ENCODE measurements around the gene RASSF10.

RASSF10 gene

GRCh38 chr11:12995188-12995587 lies 13.9 kb upstream of the RASSF10 start:
- DNase-seq = peak; percentile 11

- no peak for DNase-seq
Measured at GRCh38 chr11:12995823-12996222, 13.3 kb upstream of the RASSF10 start.

- DNase-seq = no peak
Measured at GRCh38 chr11:12997168-12997567, 11.9 kb upstream of the RASSF10 start.

DNA sequence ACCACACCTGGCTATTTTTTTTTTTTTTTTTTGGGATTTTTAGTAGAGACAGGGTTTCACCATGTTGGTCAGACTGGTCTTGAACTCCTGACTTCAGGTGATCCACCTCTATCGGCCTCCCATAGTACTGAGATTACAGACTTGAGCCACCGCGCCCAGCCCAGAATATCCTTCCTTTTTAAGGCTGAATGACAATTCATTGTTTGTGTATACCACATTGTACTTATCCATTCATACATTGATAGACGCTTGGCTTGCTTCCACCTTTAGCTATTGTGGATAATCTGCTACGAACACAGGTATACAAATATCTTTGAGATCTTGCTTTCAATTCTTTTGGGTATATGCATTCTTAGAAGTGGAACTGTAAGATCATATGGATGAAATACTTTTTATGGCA lies 10.8 kb upstream of the RASSF10 start:
- DNase-seq = no peak

DNA sequence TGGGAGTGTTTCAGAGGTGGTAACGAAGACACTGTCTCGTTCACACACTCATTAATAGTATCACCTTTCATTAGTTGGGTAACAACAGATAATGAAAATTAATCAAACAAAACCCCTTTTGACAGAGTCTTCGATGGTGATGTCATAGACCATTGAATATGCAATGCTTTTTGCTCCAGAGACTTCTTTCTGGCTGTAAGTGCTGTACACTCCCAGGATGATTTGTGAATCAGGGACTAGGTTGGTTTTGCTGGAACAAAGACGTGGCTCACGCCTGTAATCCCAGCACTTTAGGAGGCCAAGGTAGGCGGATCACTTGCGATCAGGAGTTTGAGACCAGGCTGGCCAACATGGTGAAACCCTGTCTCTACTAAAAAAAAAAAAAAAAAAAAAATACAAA lies 9.5 kb upstream of the RASSF10 start:
- no peak for DNase-seq

DNA sequence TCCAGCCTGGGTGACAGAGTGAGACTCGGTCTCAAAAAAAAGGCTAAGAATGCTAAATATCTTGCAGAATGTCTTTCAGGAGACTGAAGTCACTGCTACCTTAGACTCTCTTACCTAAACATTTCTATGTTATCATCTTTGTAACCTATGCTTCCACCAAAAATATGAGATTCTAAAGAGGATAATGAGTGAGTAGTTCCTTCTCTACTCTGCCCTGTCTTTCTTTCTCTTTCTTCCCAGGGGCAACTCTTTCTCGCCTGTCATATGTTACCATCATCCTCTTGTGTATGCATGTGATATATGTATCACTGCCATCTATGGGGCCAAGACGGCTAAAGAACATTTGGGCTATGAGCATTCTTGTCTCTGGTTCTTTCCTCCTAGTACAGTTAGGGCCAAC lies 9.0 kb upstream of the RASSF10 start:
- DNase-seq = no peak

GRCh38 chr11:13000721-13001120 lies 8.4 kb upstream of the RASSF10 start:
- no peak for DNase-seq

- DNase-seq = peak; percentile 18
Measured at GRCh38 chr11:13003736-13004493, 5.2 kb upstream of the RASSF10 start.

GRCh38 chr11:13007182-13008060 lies 1.7 kb upstream of the RASSF10 start:
- no peak for DNase-seq

DNA sequence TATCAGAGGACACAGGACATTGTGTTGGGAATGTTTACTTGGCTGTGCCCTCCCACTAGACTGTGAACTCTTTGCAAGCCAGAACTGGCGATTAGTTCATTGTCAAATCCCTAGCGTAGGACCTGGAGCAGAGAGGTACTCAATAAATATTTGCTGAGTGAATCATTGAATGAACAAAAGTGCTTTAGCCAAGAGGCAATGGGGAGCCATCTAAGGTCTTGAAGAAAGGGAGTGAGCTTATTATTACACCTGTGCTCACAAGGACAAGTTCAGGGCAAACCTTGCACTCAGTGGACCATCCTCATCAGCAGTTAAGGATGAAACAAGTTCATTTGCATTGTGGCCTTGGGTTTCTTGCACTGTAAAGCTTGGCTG lies 1.1 kb upstream of the RASSF10 start:
- DNase-seq = no peak

DNA sequence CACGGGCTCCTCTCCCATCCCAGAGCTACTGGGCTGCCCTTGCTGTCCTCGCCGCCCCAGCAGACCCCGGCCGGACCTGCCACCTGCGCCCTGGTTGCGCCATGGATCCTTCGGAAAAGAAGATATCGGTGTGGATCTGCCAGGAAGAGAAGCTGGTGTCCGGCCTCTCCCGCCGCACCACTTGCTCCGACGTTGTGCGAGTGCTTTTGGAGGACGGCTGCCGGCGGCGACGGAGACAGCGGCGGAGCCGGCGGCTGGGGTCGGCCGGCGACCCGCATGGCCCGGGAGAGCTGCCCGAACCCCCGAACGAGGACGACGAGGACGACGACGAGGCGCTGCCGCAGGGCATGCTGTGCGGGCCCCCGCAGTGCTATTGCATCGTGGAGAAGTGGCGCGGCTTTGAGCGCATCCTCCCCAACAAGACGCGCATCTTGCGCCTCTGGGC lies 382 bp downstream of the RASSF10 start:
- DNase-seq = no peak

DNA sequence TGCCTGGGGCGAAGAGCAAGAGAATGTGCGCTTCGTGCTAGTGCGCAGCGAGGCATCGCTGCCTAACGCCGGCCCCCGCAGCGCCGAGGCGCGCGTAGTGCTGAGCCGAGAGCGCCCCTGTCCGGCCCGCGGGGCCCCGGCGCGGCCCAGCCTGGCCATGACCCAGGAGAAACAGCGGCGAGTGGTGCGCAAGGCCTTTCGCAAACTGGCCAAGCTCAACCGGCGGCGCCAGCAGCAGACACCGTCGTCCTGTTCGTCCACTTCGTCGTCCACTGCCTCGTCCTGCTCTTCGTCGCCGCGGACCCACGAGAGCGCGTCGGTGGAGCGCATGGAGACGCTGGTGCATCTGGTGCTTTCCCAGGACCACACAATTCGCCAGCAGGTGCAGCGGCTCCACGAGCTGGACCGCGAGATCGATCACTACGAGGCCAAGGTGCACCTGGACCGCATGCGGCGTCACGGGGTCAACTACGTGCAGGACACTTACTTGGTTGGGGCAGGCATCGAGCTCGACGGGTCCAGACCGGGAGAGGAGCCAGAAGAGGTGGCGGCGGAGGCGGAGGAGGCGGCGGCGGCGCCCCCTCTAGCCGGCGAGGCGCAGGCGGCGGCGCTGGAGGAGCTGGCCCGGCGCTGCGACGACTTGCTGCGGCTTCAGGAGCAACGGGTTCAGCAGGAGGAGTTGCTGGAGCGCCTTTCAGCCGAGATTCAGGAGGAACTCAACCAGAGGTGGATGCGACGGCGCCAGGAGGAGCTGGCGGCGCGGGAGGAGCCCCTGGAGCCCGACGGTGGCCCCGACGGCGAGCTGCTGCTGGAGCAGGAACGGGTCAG lies 1.0 kb downstream of the RASSF10 start:
- DNase-seq = no peak

GRCh38 chr11:13010749-13011465 lies 1.8 kb downstream of the RASSF10 start:
- DNase-seq = no peak

GRCh38 chr11:13011466-13012055 lies 2.4 kb downstream of the RASSF10 start:
- no peak for DNase-seq

DNA sequence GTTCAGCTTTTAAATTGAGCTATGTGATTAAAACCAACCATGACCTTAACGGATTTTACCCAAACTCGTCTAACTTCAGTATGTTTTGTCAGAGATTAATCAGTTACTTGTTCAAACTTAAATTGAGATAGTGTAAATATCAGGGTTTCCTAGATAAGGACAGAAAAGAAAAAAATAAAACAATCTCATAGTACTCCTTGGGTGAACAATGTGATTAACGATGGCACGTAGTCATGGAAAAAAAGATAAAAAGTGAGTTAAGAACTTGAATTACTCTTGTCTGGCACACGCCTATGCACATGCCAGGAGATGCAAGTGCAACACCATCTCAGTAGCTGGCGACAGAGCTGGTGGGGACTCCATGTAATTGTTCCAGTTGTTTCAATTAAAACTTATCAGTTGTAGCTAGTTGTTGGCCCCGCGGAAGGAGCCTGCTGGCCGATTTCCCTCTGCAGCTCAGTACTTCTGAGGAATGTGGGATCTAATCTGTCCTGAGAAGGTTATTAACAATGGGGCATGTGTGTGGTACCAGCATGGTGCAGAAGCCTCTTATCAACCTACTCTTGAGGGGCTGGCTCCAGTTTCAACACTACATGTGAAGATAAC lies 3.0 kb downstream of the RASSF10 start:
- DNase-seq = no peak

- no peak for DNase-seq
Measured at GRCh38 chr11:13013054-13013488, 4.0 kb downstream of the RASSF10 start.

DNA sequence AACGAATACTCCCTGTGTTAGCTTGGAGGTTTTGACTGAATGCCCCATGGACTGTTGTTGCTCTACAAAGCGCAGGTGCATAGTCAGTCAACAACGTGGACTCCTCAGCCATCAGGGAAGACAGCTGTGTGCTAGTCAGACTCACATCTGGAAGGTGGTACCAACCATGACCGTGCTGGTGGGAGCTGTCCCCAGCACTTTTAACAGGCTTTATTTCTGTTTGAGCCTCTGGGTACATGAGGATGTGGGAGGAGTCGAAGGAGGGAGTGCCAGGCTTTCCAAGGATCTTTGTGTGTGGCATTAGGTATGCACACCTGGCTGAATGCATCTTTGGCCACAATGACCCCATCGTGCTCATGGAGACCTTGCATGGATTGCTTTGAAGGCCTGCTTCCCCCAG lies 6.6 kb downstream of the RASSF10 start:
- DNase-seq = no peak

GRCh38 chr11:13016415-13016814 lies 7.3 kb downstream of the RASSF10 start:
- no peak for DNase-seq

DNA sequence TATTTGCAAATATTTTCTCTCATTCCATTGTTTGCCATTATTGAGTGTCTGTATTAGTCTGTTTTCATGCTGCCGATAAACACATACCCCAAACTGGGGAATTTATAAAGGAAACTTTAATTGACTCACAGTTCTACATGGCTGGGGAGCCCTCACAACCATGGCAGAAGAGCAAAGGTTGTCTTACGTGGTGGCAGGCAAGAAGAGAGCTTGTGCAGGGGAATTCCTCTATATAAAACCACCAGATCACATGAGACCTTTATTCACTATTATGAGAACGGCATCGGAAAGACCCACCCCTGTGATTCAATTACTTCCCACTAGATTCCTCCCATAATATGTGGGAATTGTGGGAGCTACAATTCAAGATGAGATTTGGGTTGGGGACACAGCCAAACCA lies 10.2 kb downstream of the RASSF10 start:
- no peak for DNase-seq

DNA sequence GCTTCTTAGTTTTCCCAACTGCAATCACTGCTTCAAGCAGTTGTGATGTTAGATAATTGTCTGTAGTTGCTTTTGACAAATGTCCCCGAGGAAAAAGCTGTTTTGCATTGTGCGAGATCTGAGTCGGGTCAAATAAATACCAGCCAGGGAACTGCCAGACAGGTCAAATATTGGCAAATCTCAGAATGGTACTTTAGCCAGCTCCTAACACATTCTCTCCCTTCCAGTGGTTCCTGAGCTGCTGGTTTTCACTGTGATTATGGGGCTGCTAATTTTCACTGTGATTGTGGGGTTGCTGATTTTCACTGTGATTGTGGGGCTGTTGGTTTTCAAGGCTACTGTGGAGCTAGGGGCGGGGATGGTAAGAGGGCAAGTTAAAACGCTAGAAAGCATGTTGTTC lies 14.3 kb downstream of the RASSF10 start:
- DNase-seq = no peak

GRCh38 chr11:13026722-13027121 lies 17.6 kb downstream of the RASSF10 start:
- no peak for DNase-seq

- no peak for DNase-seq
Measured at GRCh38 chr11:13028322-13028721, 19.2 kb downstream of the RASSF10 start.
